GM03348 (cell line): ENCODE results near the gene NOXA1.
"Not testable (repeated sequence)": the region's sequence is repeated elsewhere in the genome, so short reads cannot be mapped to it uniquely, and the experiment has no call there.

Experiments
- DNase-seq: peaks from one replicate; pipeline ENCODE4 v3.0.0; 2012; ENCODE audit warnings: low spot score

Gene NOXA1

GRCh38 chr9:137422604-137423513, at the start of gene NOXA1, which contains the start of gene EXD3:
TSS of gene NOXA1 (plus strand) at chr9:137423393. CDS start at chr9:137423530, 137 bp downstream.
TSS of gene EXD3 (minus strand) at chr9:137423162. CDS start at chr9:137395357, 27,805 bp downstream.
- DNase-seq, result peak; percentile 99

GRCh38 chr9:137373611-137373980, 49.6 kb upstream of the NOXA1 start:
- no peak for DNase-seq

- DNase-seq, result no peak
Measured at GRCh38 chr9:137374131-137374845, 48.9 kb upstream of the NOXA1 start.

- no peak for DNase-seq
Measured at GRCh38 chr9:137375321-137376058, 47.7 kb upstream of the NOXA1 start.

GRCh38 chr9:137376386-137376785, 46.8 kb upstream of the NOXA1 start:
- no peak for DNase-seq

- not testable (repeated sequence) for DNase-seq
Measured at GRCh38 chr9:137378688-137379410, 44.3 kb upstream of the NOXA1 start.

GRCh38 chr9:137379761-137380161, 43.4 kb upstream of the NOXA1 start:
- DNase-seq, result no peak

GRCh38 chr9:137380171-137380570, 43.0 kb upstream of the NOXA1 start:
- DNase-seq, result no peak

GRCh38 chr9:137380606-137381005, 42.6 kb upstream of the NOXA1 start:
- DNase-seq, result no peak

- no peak for DNase-seq
Measured at GRCh38 chr9:137381501-137382443, 41.4 kb upstream of the NOXA1 start.

- DNase-seq, result no peak
Measured at GRCh38 chr9:137382444-137383080, 40.6 kb upstream of the NOXA1 start.

GRCh38 chr9:137383081-137383783, 40.0 kb upstream of the NOXA1 start:
- DNase-seq, result no peak

GRCh38 chr9:137383784-137384756, 39.1 kb upstream of the NOXA1 start:
- DNase-seq, result no peak

GRCh38 chr9:137385061-137385655, 38.0 kb upstream of the NOXA1 start:
- no peak for DNase-seq

- DNase-seq, result not testable (repeated sequence)
Measured at GRCh38 chr9:137386507-137387113, 36.6 kb upstream of the NOXA1 start.

- no peak for DNase-seq
Measured at GRCh38 chr9:137387114-137387890, 35.9 kb upstream of the NOXA1 start.
